Stimulated activated CD4-positive, alpha-beta T cell treated with anti-CD3 and anti-CD28 coated beads, Interleukin-1b, Interleukin-23, amount 100 ng/mL, for 48 hours (primary cell): ENCODE measurements around the gene MUC3A.
"Not testable (repeated sequence)": the region's sequence is repeated elsewhere in the genome, so short reads cannot be mapped to it uniquely, and the experiment has no call there.

ENCODE experiments used
- DNase-seq: peaks from one replicate; pipeline ENCODE4 v3.0.0-alpha.2; 2020

The MUC3A gene

DNA sequence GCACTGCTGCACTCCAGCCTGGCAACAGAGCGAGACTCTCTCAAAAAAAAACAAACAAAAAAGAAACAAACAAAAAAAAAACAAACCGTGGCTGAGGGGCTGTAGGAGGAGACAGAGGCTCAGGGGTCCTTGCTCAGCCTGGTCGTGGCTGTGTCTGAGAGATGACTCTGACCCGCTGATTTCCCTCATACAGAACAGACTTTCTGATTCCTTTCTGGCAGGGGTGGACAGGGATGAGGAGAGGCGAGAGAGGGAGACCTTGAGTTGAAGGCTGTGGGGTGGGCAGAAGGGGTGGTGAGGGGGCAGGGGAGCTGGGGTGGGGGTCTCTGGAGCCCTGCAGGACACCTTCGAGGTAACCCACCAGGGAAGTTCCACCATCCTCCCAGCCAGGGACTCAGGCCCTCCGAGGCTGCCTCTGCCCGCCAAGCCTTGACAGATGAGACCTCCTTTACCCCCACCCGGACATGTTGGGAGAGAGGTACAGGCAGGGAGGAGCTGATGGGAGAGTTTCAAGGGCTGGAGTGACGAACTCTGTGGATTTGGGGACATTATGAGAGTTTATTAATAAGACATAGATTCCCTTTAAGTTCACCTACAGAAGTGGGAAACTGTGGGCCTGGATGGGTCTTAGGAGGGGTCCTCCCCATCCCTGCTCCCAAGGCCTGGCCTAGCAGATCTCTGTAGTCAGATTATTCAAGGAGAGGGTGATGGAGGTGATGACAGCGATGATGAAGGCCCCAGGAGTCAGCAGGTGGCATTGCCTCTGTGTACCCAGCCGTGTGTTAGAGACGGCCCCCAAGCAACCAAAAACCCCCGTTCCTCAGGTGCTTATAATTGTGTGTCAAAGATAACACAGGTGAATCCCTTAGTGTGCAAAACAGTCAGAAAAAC lies 22.0 kb downstream of the MUC3A start:
- no peak for DNase-seq

DNA sequence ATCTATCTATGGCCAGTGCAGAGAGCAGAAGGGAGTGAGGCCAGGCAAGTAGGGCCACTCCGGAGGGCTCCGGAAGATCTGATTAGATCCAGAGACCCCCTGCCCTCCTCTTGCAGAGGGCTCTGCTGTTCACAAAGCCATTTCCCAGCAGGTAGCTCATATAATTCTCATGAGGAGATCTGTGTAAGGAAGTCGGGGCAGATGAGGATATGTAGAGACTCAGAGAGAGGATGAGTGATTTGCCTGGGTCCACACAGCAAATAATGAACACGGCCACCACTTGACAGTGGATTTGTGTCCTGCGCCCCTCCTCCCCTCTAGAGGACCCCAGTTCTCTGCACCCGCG lies 22.6 kb downstream of the MUC3A start:
- no peak for DNase-seq

DNA sequence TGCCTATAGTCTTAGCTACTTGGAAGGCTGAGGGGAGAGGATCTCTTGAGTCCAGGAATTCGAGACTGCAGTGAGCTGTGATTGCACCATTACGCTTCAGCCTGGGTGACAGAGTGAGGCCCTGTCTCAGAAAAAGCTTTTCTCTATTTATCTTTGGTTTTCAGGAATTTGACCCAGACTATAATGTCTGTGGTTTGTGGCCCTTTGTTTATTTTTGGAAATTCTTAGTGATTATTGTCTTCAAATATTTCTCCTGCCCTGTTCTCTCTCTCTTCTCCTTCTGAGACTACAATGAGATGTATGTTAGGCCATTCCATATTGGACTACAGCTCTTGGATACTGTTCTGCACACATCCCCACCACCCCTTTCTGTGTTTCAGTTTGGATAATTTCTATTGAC lies 24.7 kb downstream of the MUC3A start:
- DNase-seq, result no peak

DNA sequence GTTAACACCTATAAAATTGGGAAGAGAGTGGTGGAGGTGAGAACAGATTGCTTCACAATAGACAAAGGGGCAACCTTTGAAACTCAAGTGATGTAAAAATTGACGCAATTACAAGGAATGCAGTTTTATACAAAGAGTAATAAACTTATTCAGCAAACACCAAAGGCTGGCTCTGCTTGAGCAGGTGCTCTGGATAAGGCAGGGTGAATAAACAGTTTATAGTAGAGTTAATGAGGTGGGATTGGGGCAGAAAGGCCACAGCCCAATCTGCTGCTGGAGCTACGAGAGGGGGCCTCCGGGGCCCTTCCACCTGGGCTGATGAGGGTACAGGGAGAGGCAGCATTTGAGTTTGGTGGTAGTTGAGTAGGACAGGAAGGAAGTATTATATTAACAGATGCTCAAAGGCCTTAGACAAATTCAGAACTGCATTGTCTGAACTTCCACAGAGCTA lies 26.1 kb downstream of the MUC3A start:
- DNase-seq, result no peak

DNA sequence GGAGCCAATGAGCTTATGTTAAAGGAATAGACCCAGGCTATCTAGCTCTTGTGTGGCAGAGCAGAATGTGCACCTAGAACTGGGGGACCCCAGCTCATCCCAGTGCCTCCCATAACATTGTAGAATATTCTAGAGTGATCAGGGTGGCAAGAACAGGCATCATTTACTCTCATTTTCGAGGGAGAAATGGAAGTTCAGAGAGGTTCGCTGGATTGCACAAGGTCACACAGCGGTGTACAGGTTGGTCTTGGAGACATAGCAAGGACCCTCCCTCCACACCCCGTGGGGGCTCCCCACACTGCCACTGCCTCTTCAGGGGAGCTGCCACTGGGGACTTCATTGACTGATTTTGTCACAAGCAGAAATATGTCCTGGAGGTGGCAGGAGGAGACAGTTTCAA lies 29.0 kb downstream of the MUC3A start:
- no peak for DNase-seq

DNA sequence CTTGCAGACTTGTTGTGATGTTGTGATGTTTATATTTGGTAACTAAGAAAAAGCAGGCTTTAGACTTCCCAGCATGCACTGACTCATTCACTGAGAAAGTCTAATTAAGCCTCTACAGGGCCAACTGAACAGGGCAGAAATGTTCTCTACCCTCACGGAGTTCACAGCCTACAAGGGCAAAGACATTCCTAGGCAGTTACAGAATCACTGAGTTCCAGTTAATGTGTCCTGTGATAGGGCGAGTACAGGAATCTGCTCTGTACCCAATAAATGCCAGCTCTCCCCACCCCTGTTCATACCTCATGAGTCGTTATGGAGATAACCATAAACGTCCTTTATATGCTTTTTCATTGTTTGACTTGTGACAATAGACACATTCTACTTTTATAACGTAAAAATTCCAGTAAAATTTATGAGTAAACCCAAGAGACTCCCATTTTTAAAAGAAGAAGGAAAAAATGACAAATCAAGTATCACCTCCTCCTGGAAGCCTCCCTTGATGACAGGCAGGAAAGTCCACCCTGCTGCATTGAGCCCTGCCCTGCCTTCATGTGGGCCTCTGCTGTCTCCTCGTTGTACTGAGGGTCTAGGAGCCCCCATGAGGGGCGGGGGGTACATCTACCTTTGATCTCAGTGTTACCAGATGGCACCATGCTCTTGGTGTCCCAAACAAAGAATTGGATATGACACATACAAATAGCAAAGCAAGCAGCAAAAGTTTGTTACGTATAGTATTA lies 34.3 kb downstream of the MUC3A start:
- no peak for DNase-seq

DNA sequence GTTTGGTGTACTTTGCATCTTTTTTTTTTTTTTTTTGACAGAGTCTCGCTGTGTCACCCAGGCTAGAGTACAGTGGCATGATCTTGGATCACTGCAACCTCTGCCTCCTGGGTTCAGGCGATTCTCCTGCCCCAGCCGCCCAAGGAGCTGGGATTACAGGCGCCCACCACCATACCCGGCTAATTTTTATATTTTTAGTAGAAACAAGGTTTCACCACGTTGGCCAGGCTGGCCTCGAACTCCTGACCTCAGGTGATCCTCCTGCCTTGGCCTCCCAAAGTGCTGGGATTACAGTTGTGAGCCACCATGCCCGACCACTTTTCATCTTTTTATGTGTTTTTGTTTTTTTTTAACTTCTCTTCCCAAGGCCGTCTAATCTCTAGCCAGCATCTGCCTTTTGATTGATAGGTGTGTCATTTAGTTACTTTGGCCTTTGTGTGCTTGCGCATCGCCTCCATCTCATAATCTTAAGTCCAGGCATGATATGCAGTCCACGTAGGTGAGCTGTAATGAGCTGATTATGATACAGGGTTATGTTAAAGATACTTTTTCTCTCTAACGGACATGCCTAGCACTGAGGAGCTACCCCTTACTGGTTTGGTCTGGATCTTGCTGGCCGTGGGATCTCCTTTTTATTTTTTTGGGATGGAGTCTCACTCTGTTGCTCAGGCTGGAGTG lies 35.0 kb downstream of the MUC3A start:
- DNase-seq, result not testable (repeated sequence)

DNA sequence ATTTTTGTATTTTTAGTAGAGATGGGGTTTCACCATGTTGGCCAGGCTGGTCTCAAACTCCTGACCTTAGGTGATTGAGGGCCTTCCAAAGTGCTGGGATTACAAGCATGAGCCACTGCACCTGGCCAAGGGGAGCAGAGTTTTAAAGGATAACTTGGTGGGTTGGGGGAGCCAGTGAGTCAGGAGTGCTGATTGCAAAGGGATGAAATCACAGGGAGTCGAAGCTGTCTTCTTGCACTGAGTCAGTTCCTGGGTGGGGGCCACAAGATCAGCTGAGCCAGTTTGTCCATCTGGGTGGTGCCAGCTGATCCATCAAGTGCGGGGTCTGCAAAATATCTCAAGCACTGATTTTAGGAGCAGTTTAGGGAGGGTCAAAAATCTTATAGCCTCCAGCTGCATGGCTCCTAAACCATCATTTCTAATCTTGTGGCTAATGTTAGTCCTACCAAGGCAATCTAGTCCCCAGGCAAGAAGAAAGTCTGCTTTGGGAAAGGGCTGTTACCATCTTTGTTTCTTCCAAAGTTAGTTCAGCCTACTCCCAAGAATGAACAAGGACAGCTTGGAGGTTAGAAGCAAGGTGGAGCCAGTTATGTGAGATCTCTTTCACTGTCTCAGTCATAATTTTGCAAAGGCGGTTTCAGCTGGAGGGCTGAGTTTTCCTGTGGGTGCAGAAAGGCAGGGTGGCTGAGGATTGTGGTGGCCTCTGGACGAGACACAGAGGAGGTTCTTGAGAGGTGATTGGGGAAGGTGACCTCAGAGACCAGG lies 35.9 kb downstream of the MUC3A start:
- not testable (repeated sequence) for DNase-seq

DNA sequence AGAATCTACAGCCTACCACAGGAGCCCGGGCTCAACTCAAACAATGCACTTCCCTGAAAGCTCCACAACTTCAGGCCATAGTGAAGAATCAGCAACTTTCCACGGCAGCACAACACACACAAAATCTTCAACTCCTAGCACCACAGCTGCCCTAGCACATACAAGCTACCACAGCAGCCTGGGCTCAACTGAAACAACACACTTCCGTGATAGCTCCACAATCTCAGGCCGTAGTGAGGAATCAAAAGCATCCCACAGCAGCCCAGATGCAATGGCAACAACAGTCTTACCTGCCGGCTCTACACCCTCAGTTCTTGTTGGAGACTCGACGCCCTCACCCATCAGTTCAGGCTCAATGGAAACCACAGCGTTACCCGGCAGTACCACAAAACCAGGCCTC lies 42.3 kb downstream of the MUC3A start:
- no peak for DNase-seq

DNA sequence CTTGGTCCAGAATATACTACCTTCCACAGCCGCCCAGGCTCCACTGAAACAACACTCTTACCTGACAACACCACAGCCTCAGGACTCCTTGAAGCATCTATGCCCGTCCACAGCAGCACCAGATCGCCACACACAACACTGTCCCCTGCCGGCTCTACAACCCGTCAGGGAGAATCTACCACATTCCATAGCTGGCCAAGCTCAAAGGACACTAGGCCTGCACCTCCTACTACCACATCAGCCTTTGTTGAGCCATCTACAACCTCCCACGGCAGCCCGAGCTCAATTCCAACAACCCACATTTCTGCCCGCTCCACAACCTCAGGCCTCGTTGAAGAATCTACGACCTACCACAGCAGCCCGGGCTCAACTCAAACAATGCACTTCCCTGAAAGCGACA lies 42.9 kb downstream of the MUC3A start:
- not testable (repeated sequence) for DNase-seq

DNA sequence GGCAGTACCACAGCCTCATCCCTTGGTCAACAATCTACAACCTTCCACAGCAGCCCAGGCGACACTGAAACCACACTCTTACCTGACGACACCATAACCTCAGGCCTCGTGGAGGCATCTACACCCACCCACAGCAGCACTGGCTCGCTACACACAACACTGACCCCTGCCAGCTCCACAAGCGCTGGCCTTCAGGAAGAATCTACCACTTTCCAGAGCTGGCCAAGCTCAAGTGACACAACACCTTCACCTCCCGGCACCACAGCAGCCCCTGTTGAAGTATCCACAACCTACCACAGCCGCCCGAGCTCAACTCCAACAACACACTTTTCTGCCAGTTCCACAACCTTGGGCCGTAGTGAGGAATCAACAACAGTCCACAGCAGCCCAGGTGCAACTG lies 45.3 kb downstream of the MUC3A start:
- not testable (repeated sequence) for DNase-seq

DNA sequence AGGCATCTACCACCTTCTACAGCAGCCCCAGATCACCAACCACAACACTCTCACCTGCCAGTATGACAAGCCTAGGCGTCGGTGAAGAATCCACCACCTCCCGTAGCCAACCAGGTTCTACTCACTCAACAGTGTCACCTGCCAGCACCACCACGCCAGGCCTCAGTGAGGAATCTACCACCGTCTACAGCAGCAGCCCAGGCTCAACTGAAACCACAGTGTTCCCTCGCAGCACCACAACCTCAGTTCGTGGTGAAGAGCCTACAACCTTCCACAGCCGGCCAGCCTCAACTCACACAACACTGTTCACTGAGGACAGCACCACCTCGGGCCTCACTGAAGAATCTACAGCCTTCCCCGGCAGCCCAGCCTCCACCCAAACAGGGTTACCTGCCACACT lies 49.2 kb downstream of the MUC3A start:
- DNase-seq, result not testable (repeated sequence)

DNA sequence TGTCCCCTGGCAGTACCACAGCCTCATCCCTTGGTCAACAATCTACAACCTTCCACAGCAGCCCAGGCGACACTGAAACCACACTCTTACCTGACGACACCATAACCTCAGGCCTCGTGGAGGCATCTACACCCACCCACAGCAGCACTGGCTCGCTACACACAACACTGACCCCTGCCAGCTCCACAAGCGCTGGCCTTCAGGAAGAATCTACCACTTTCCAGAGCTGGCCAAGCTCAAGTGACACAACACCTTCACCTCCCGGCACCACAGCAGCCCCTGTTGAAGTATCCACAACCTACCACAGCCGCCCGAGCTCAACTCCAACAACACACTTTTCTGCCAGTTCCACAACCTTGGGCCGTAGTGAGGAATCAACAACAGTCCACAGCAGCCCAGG lies 50.0 kb downstream of the MUC3A start:
- not testable (repeated sequence) for DNase-seq

DNA sequence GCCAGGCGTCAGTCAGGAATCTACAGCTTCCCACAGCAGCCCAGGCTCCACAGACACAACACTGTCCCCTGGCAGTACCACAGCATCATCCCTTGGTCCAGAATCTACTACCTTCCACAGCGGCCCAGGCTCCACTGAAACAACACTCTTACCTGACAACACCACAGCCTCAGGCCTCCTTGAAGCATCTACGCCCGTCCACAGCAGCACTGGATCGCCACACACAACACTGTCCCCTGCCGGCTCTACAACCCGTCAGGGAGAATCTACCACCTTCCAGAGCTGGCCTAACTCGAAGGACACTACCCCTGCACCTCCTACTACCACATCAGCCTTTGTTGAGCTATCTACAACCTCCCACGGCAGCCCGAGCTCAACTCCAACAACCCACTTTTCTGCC lies 50.7 kb downstream of the MUC3A start:
- not testable (repeated sequence) for DNase-seq

DNA sequence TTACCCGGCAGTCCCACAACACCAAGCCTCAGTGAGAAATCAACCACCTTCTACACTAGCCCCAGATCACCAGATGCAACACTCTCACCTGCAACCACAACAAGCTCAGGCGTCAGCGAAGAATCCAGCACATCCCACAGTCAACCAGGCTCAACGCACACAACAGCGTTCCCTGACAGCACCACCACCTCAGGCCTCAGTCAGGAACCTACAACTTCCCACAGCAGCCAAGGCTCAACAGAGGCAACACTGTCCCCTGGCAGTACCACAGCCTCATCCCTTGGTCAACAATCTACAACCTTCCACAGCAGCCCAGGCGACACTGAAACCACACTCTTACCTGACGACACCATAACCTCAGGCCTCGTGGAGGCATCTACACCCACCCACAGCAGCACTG lies 53.0 kb downstream of the MUC3A start:
- DNase-seq, result not testable (repeated sequence)

DNA sequence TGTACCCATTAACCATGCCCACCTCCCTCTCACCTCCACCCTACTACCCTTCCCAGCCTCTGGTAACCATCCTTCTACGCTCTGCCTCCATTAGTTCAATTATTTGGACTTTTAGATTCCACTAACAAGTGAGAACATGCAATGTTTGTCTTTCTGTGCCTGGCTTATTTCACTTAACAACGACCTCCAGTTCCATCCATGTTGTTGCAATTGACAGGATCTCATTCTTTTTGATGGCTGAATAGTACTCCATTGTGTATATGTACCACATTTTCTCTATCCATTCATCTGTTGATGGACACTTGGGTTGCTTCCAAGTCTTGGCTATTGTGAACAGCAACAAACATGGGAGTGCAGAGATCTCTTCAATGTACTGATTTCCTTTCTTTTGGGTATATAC lies 58.0 kb downstream of the MUC3A start:
- not testable (repeated sequence) for DNase-seq

DNA sequence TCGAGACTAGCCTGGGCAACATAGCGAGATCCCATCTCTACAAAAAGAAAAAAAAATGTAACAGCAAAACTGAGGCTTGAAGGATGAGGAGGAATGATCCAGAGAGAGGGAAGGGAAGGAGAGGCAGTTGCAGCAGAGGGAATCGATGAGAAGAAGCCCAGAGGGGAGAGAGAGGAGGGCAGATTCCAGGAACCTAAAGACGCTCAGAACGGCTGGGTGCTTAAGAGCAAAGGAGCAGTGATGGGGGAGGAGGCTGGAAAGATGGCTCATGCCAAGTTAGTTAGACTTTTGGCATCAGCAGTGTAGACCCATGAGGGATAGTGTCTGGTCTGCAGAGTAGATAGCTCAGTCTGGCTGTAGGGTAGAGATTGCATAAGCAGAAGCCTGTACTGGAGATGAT lies 60.3 kb downstream of the MUC3A start:
- no peak for DNase-seq

DNA sequence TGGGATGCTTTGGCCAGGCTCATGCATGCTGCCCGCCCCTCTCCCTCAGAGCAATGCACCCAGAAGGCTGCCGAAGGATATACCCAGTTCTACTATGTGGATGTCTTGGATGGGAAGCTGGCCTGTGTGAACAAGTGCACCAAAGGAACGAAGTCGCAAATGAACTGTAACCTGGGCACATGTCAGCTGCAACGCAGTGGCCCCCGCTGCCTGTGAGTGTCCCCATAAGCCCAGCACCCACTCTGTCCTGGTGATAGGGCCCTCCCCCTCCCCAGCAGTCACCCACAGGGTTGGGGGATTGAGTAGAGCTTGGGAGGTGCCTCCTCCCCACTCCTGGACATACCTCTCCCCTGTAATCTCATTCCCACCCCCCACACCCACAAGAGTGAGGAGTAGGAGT lies 63.6 kb downstream of the MUC3A start:
- DNase-seq, result no peak

DNA sequence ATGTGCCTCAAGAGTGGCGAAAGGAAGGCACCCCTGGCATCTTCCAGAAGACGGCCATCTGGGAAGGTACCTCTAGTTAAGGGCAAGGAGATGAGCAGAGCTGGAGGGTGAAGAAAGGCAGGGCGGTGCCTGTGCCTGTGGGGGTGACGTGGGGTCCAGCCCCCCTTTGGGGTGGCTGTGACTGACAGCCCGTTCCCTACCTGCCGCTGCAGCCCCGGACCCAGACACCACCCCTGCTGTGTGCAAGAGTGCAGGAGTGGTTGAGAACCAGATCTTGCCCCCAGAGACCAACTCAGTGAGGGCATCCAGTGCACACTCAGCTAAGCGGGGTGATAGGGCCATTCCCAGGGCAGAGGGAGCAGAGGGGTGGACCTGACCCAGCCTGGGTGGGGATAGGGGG lies 66.3 kb downstream of the MUC3A start:
- no peak for DNase-seq

DNA sequence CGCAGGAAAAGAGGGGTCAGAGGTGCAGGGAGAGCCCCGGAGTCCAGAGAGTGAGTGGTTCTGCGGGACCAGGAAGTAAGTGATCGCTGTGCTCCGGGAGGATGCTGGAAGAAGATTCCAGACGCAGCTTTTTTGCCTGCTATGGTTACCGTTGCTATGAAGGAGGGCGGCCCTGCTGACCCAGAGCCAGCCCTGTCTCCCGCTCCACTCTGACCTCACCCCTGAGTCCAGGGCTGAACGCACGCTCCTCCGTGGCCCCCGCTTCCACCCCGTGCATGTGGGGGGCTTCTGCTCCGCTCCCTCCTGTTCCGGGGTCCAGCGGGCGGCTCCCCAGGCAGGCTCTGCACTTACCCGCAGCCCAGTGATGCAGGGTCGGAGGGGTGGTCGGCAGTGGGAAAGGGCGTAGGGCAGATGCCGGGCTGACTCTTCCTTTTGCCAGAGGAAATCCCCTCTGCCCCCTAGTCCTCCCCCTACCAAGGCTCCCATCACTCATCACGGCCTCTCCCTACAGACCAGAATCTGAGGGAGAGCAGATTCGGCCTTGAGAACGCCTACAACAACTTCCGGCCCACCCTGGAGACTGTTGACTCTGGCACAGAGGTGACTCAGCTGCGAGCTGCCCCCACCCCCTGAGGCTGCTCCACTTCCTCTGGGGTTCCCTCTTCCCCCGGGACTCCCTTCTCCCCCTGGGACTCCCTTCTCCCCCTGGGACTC lies 67.9 kb downstream of the MUC3A start:
- peak; percentile 72 for DNase-seq
